HCT116 (cell line): ENCODE results near the gene RNF212B. TPM values are rescaled to one million over a fixed set of nuclear protein-coding genes. Genes with fewer than 3 reads are reported as not detected.

ENCODE experiments used
- ATAC-seq: fragments of 200-7000 bp; cut with Tn5 transposase; 2 replicates; pipeline ENCODE4 v1.9.1; 2020; ENCODE audit warnings: mild to moderate bottlenecking, moderate library complexity
- BruUV-seq: library from RNA; stranded (reverse); fragments of 400-500 nt; replicated peaks from 2 replicates; lab custom pipeline; 2021; lab: Mats Ljungman, UMichigan
- CTCF ChIA-PET: fragments of 300-600 bp; sonication (Branson Sonifier 250); formaldehyde crosslinking; loops from one replicate; lab custom pipeline; 2021; ENCODE audit warnings: antibody characterized with exemption; lab: Charles Lee
- POLR2A ChIA-PET: fragments of 300-600, 350-600 bp; sonication (Branson Sonifier 250); formaldehyde crosslinking; loops from one replicate; lab custom pipeline; 2021; ENCODE audit warnings: antibody characterized with exemption; lab: Charles Lee
- RAD21 ChIA-PET, 2 experiments: fragments of 300-600 bp; sonication (Branson Sonifier 250); formaldehyde crosslinking; loops; one replicate each; lab custom pipeline; 2023; ENCODE audit warnings: low total read pairs in 2 of 2; ENCODE audit not compliant: uncharacterized antibody in 2 of 2, unreplicated experiment in 2 of 2, low non-redundant PET in 1 of 2; lab: Charles Lee
- DNase-seq: peaks from one replicate; pipeline ENCODE4 v3.0.0-alpha.2; 2010; ENCODE audit warnings: low read depth, low spot score
- H2AFZ ChIP-seq: fragments of 200-600 bp; shearing (Covaris generic), sonication (generic); 2 replicates; pipeline ENCODE4 v1.6.1; 2017; ENCODE audit warnings: low read depth, mixed run types, mixed read lengths, antibody characterized with exemption, low read length; ENCODE audit not compliant: poor library complexity, severe bottlenecking
- H3K27ac ChIP-seq: 2 replicates; pipeline ENCODE4 v1.5.1; 2012; ENCODE audit warnings: low read depth, low read length
- H3K27me3 ChIP-seq: fragments of 200-600 bp; sonication (generic); 2 replicates; pipeline ENCODE4 v1.6.1; 2016; ENCODE audit warnings: mixed run types, low read length, mixed read lengths; ENCODE audit not compliant: insufficient read depth
- H3K36me3 ChIP-seq, 2 experiments: fragments of 200-500 bp in 1 of 2; fragments of 200-600 bp in 1 of 2; sonication (Bioruptor generic) in 1 of 2; sonication (generic) in 1 of 2; 2 replicates each; pipeline versions ENCODE4 v1.5.1 to v1.6.1; 2014 to 2016; ENCODE audit warnings: low read length in 2 of 2, inconsistent platforms in 1 of 2, mixed read lengths in 1 of 2, mixed run types in 1 of 2; ENCODE audit not compliant: insufficient read depth in 2 of 2, control insufficient read depth in 1 of 2
- H3K4me1 ChIP-seq, 2 experiments: fragments of 200-600 bp in 1 of 2; sonication (generic) in 1 of 2; 2 replicates each; pipeline versions ENCODE4 v1.5.1 to v1.6.1; 2012 to 2017; ENCODE audit warnings: low read length in 2 of 2, inconsistent platforms in 1 of 2, mild to moderate bottlenecking in 1 of 2, mixed read lengths in 1 of 2, mixed run types in 1 of 2, moderate library complexity in 1 of 2; ENCODE audit not compliant: insufficient read depth in 2 of 2, control insufficient read depth in 1 of 2
- H3K4me2 ChIP-seq: fragments of 200-600 bp; sonication (generic); 2 replicates; pipeline ENCODE4 v1.6.1; 2017; ENCODE audit warnings: mixed run types, low read length, mixed read lengths
- H3K4me3 ChIP-seq, 2 experiments: fragments of 200-600 bp in 1 of 2; sonication (generic) in 1 of 2; replicated peaks in 1 of 2; 2 replicates each; pipeline ENCODE4 v1.5.1; 2011 to 2016; ENCODE audit warnings: low read length in 2 of 2, control low read depth in 1 of 2, low read depth in 1 of 2, mild to moderate bottlenecking in 1 of 2, mixed read lengths in 1 of 2, mixed run types in 1 of 2
- H3K79me2 ChIP-seq: fragments of 200-600 bp; sonication (generic); 2 replicates; pipeline ENCODE4 v1.6.1; 2017; ENCODE audit warnings: mild to moderate bottlenecking, mixed run types, low read length, moderate library complexity, mixed read lengths; ENCODE audit not compliant: insufficient read depth
- H3K9ac ChIP-seq: fragments of 200-600 bp; sonication (generic); 2 replicates; pipeline ENCODE4 v1.6.1; 2016; ENCODE audit warnings: low read length, mixed read lengths
- H3K9me2 ChIP-seq: fragments of 200-600 bp; sonication (generic), shearing (Covaris generic); 2 replicates; pipeline ENCODE4 v1.6.1; 2017; ENCODE audit warnings: mixed run types, mild to moderate bottlenecking, moderate library complexity; ENCODE audit not compliant: insufficient read depth
- H3K9me3 ChIP-seq, 2 experiments: fragments of 200-500 bp in 1 of 2; fragments of 200-600 bp in 1 of 2; sonication (Bioruptor generic) in 1 of 2; sonication (generic) in 1 of 2; 2 replicates each; pipeline ENCODE4 v1.6.1; 2014 to 2017; ENCODE audit warnings: low read length in 2 of 2, mixed read lengths in 2 of 2, inconsistent platforms in 1 of 2, low read depth in 1 of 2, mild to moderate bottlenecking in 1 of 2, mixed run types in 1 of 2, moderate library complexity in 1 of 2; ENCODE audit not compliant: control insufficient read depth in 1 of 2, insufficient read depth in 1 of 2
- H4K20me1 ChIP-seq: fragments of 200-600 bp; sonication (generic), shearing (Covaris generic); 2 replicates; pipeline ENCODE4 v1.6.1; 2017; ENCODE audit warnings: mixed run types, mild to moderate bottlenecking, moderate library complexity; ENCODE audit not compliant: insufficient read depth
- CBX3 ChIP-seq: IDR thresholded peaks from 2 replicates; pipeline ENCODE4 v1.6.1; 2012; ENCODE audit warnings: low read depth
- EGR1 ChIP-seq: IDR thresholded peaks from 2 replicates; pipeline ENCODE4 v1.6.1; 2012; ENCODE audit warnings: low read depth
- ELF1 ChIP-seq: IDR thresholded peaks from 2 replicates; pipeline ENCODE4 v1.6.1; 2012; ENCODE audit warnings: low read depth, borderline replicate concordance
- EZH2 ChIP-seq: fragments of 200-600 bp; sonication (generic); IDR thresholded peaks from 2 replicates; pipeline ENCODE4 v1.6.1; 2017; ENCODE audit warnings: antibody characterized with exemption, mixed run types
- JUND ChIP-seq: IDR thresholded peaks from 2 replicates; pipeline ENCODE4 v1.6.1; 2012
- POLR2A ChIP-seq: IDR thresholded peaks from 2 replicates; pipeline ENCODE4 v1.7.0; 2011; ENCODE audit warnings: borderline replicate concordance; ENCODE audit not compliant: insufficient read depth, insufficient read length; ENCODE audit errors: extremely low read depth
- RAD21 ChIP-seq: IDR thresholded peaks from 2 replicates; pipeline ENCODE4 v1.6.1; 2012; ENCODE audit warnings: low read depth, mild to moderate bottlenecking
- REST ChIP-seq: IDR thresholded peaks from 2 replicates; pipeline ENCODE4 v1.6.1; 2012; ENCODE audit warnings: low read depth
- SIN3A ChIP-seq: IDR thresholded peaks from 2 replicates; pipeline ENCODE4 v1.6.1; 2012; ENCODE audit warnings: low read depth
- SP1 ChIP-seq: IDR thresholded peaks from 2 replicates; pipeline ENCODE4 v1.6.1; 2012; ENCODE audit warnings: low read depth
- TCF7L2 ChIP-seq: IDR thresholded peaks from 2 replicates; pipeline ENCODE4 v1.7.0; 2011; ENCODE audit warnings: borderline replicate concordance, inconsistent platforms; ENCODE audit not compliant: insufficient read depth, insufficient read length; ENCODE audit errors: extremely low read depth
- ZNF274 ChIP-seq: fragments of 200-500 bp; sonication (Bioruptor generic); IDR thresholded peaks from 2 replicates; pipeline ENCODE4 v1.6.1; 2014; ENCODE audit warnings: mild to moderate bottlenecking, low read depth, low read length, inconsistent platforms
- intact Hi-C: fragments of 100-400 bp; cut with micrococcal nuclease; formaldehyde crosslinking; loops from 2 replicates; pipeline ENCODE4 v1.10.0; 2022
- total RNA-seq: library from RNA; stranded (reverse); gene quantifications from one replicate; pipeline ENCODE4 v1.2.1, GENCODE V29; 2021; ENCODE audit not compliant: unreplicated experiment
- TF ChIP-seq, protein P1 (sequence below): IDR thresholded peaks from 2 replicates; pipeline ENCODE4 v1.6.1; 2012

RNF212B gene
- total RNA-seq, 1 experiment from 2014 or later = not detected

GRCh38 chr14:23243066-23243465 is 5.3 kb downstream of the RNF212B start:
- ATAC-seq = no peak
- CTCF ChIA-PET = interaction anchor here (1.4 kb wide), 1 partner anchor 120 kb away, joined by 3 read pairs; no protein-coding TSS in a partner anchor
- POLR2A ChIA-PET = interaction anchor here (0.7 kb wide), 1 partner anchor 15 kb away, joined by 4 read pairs; no protein-coding TSS in a partner anchor

More at GRCh38 chr14:23243066-23243465, 5.3 kb downstream of the RNF212B start:
- H3K27me3 ChIP-seq = no peaks in the 10 kb centered on the region
- H3K4me1 ChIP-seq = peaks cover 0 to under 1% of the 10 kb centered on the region in 2 experiments; a peak in 2 of 4 replicates
- H3K9ac ChIP-seq = no peak overlapping the region
- H3K27ac ChIP-seq = no peak overlapping the region
- RAD21 ChIA-PET = interaction anchor here in 1 of 2 experiments (0.7 kb wide), 1 partner anchor 58 kb away, joined by 8 read pairs; no protein-coding TSS in a partner anchor
- H2AFZ ChIP-seq = no peak overlapping the region
- no peak overlapping the region for H3K4me3 ChIP-seq
- intact Hi-C loops = no loop called here
- H3K9me2 ChIP-seq = no peaks in the 10 kb centered on the region
- TF ChIP-seq, protein P1, sequence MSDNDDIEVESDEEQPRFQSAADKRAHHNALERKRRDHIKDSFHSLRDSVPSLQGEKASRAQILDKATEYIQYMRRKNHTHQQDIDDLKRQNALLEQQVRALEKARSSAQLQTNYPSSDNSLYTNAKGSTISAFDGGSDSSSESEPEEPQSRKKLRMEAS = no peak
- TF ChIP-seq POLR2A (no peak), CBX3 (no peak), EZH2 (no peak), ZNF274 (no peak), EGR1 (no peak), SP1 (no peak), SIN3A (no peak), JUND (no peak), ELF1 (no peak), REST (no peak), TCF7L2 (no peak), RAD21 (no peak)
- TF ChIP-seq, all 23 proteins: peak for 0
- no peak for DNase-seq
- H3K9me3 ChIP-seq = no peaks in the 10 kb centered on the region
- H3K79me2 ChIP-seq = no peaks in the 10 kb centered on the region
- H4K20me1 ChIP-seq = no peaks in the 10 kb centered on the region
- no peaks in the 10 kb centered on the region for H3K36me3 ChIP-seq
- BruUV-seq = no TSS peak
- H3K4me2 ChIP-seq = no peak overlapping the region
